Measurements from ENCODE around the gene CCDC71L. TPM values are rescaled to one million over a fixed set of nuclear protein-coding genes. Genes with fewer than 3 reads are reported as not detected.

CCDC71L gene
- polyA plus RNA-seq, 1 donor from 2014 or later, result 38.3 TPM

DNA sequence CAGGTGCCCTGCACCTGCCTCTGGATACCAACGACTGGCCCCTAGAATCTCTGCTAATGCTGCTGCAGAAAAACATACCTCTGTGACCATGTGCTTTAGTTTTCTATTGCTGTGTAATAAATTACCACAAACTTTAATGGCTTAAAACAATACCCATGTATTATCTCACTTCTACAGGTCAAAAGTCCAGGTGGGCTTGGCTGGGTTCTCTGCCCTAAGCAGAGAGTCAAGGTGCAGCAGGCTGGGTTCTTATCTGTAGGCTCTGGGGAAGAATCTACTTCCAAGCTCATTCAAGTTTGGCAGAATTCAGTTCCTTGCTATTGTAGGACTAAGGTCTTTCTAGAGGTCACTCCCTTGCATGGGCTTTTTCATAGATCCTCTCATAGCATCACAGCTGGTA is 52.3 kb downstream of the CCDC71L start:
- Histone ChIP-seq H3K79me2 (replicated peaks; ENCODE audit: insufficient read depth, low read length) (no peaks in the 10 kb centered on the region), H3K4me2 (ENCODE audit: low read length) (no peak overlapping the region)

More for the DNA sequence above, 52.3 kb downstream of the CCDC71L start:
- Histone ChIP-seq H3K4me3 (ENCODE audit: low read length) (no peak overlapping the region), H3K36me3 (ENCODE audit: insufficient read depth, low read length) (no peaks in the 10 kb centered on the region), H4K20me1 (ENCODE audit: insufficient read depth) (no peaks in the 10 kb centered on the region), H3K9me3 (ENCODE audit: low read length) (no peaks in the 10 kb centered on the region), H3K27me3 (ENCODE audit: insufficient read depth, low read depth, low read length) (no peaks in the 10 kb centered on the region), H3F3A (ENCODE audit: insufficient read depth, low read length, poor library complexity, severe bottlenecking) (no peaks in the 10 kb centered on the region), H3K9me2 (ENCODE audit: insufficient read depth, low read length) (no peaks in the 10 kb centered on the region), H2AFZ (ENCODE audit: low read depth, low read length) (no peak overlapping the region), H3K9ac (ENCODE audit: low read length) (no peak overlapping the region), H3K27ac (ENCODE audit: low read length) (no peak overlapping the region)
- TF ChIP-seq POLR2AphosphoS5 (IDR thresholded peaks at IDR 0.05) (no peak), REST (IDR thresholded peaks at IDR 0.05; ENCODE audit: borderline replicate concordance) (no peak), EZH2 (IDR thresholded peaks at IDR 0.05; ENCODE audit: borderline replicate concordance, insufficient read depth, low read length, poor library complexity, severe bottlenecking) (no peak), CTCF (IDR thresholded peaks at IDR 0.05; ENCODE audit: poor library complexity, severe bottlenecking) (no peak), MXI1 (conservative IDR thresholded peaks at IDR 0.05; ENCODE audit: poor library complexity, severe bottlenecking) (no peak), RAD21 (conservative IDR thresholded peaks at IDR 0.05) (no peak), SMC3 (conservative IDR thresholded peaks at IDR 0.05; ENCODE audit: poor library complexity) (no peak)

Other genes starting within 250 kb of the CCDC71L start
- gene PIK3CG, start 204.1 kb upstream of the CCDC71L start, polyA plus RNA-seq, result not detected in 2 replicates